ENCODE results near the gene NNT.

- no peak for TF ChIP-seq CTCF (IDR thresholded peaks at IDR 0.05 in 8 of 11, conservative IDR thresholded peaks at IDR 0.05 in 3 of 11)
- TF ChIP-seq POLR2A (IDR thresholded peaks at IDR 0.05): no peak
These were observed 97.6 kb downstream of the NNT start for GRCh38 chr5:43700601-43701000.

Data from spleen (tissue), 7 donors.